Thymus (tissue), 11 donors: Measurements from ENCODE around the gene KPNA2. TPM values are rescaled to one million over a fixed set of nuclear protein-coding genes. Genes with fewer than 3 reads are reported as not detected.
A peak's percentile ranks its signal among the peaks of the same experiment; 100 is the strongest.
"Not testable (repeated sequence)": the region's sequence is repeated elsewhere in the genome, so short reads cannot be mapped to it uniquely, and the experiment has no call there.

Experiments
- DNase-seq, 9 donors: peaks; one replicate each; pipeline ENCODE4 v3.0.0-alpha.2; 2013; ENCODE audit warnings: low spot score in 9 of 9, low read depth in 6 of 9, missing footprints in 1 of 9
- H3K27ac ChIP-seq, 2 donors: one replicate each; pipeline ENCODE4 v1.5.1; 2013; ENCODE audit warnings: control low read depth in 1 of 2, low read depth in 1 of 2, low read length in 1 of 2, mild to moderate bottlenecking in 1 of 2, moderate library complexity in 1 of 2
- H3K27me3 ChIP-seq, 2 donors: one replicate each; pipeline ENCODE4 v1.5.1; 2013; ENCODE audit warnings: low read length in 1 of 2; ENCODE audit not compliant: control insufficient read depth in 2 of 2, insufficient read depth in 1 of 2
- H3K36me3 ChIP-seq, 2 donors: one replicate each; pipeline ENCODE4 v1.5.1; 2013; ENCODE audit warnings: low read length in 1 of 2, mild to moderate bottlenecking in 1 of 2, moderate library complexity in 1 of 2; ENCODE audit not compliant: control insufficient read depth in 2 of 2, insufficient read depth in 2 of 2
- H3K4me1 ChIP-seq, 2 donors: one replicate each; pipeline ENCODE4 v1.5.1; 2013; ENCODE audit warnings: low read length in 2 of 2; ENCODE audit not compliant: control insufficient read depth in 2 of 2, insufficient read depth in 2 of 2
- H3K4me3 ChIP-seq, 2 donors: one replicate each; pipeline ENCODE4 v1.5.1; 2013; ENCODE audit warnings: low read length in 2 of 2, control low read depth in 1 of 2, mild to moderate bottlenecking in 1 of 2
- H3K9me3 ChIP-seq, 2 donors: one replicate each; pipeline ENCODE4 v1.5.1; 2013; ENCODE audit warnings: low read length in 1 of 2, mild to moderate bottlenecking in 1 of 2; ENCODE audit not compliant: control insufficient read depth in 2 of 2, insufficient read depth in 1 of 2
- WGBS: extraction: QIAGEN DNeasy Blood & Tissue Kit; methylation state at CpG from one replicate; pipeline ENCODE4 v1.1.7; 2013; 5-methylcytosine and 5-hydroxymethylcytosine counted together
- polyA plus RNA-seq: library from polyadenylated mRNA; stranded (reverse); fragments of 200-250 nt; gene quantifications from one replicate; pipeline ENCODE4 v1.2.3, GENCODE V29; 2013
- total RNA-seq: library from RNA; stranded (reverse); fragments of 120-200 nt; gene quantifications from one replicate; pipeline ENCODE4 v1.2.4, GENCODE V29; 2013
- donor health status: healthy.

Gene KPNA2
- total and polyA plus RNA-seq, 2 donors = 29.9 to 111 TPM

GRCh38 chr17:68085771-68086381, 50.3 kb downstream of the KPNA2 start:
- peak in 1 of 9 donors; percentile 53 for DNase-seq
- Histone ChIP-seq H3K4me3 (no peak overlapping the region), H3K4me1 (peaks cover 15 to 42% of the 10 kb centered on the region in 2 donors), H3K27me3 (no peaks in the 10 kb centered on the region), H3K36me3 (no peaks in the 10 kb centered on the region), H3K9me3 (peaks cover 0 to under 1% of the 10 kb centered on the region in 2 donors), H3K27ac (peak overlapping the region in 1 of 2 donors; percentile 60)
- 25% methylated on average over 7 of the region's 7 CpGs for WGBS

DNA sequence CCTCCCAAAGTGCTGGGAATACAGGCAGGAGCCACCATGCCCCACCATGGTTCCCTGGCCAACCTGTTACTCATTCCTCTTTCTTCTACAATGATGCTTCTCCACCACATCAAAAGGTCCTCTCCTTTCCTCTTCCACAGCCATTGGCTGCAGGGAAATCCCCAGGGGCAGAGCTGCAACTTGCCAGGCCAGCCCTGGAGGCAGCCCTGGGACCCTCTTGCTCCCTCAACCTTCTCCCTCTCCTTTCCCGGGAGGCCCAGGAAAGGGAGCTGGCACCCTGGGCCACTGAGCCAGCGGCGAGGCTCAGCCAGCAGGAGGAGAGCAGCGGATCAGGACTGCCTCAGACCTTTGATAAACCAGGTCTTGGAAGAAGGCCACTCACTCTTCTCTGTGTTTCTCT, 51.1 kb downstream of the KPNA2 start:
- not testable (repeated sequence) for H3K36me3 ChIP-seq, H3K27me3 ChIP-seq, DNase-seq, H3K9me3 ChIP-seq, H3K4me3 ChIP-seq
- H3K4me1 ChIP-seq = peaks cover 15 to 42% of the 10 kb centered on the region in 2 donors
- WGBS = 43% methylated on average over 4 of the region's 4 CpGs
- peak overlapping the region in 1 of 2 donors; percentile 43 for H3K27ac ChIP-seq

- 2% methylated on average over 10 of the region's 11 CpGs for WGBS
- H3K27me3 ChIP-seq, H3K4me3 ChIP-seq, H3K36me3 ChIP-seq, H3K9me3 ChIP-seq: not testable (repeated sequence)
- H3K4me1 ChIP-seq = peaks cover 15 to 42% of the 10 kb centered on the region in 2 donors
- peak overlapping the region in 1 of 2 donors; percentile 11 for H3K27ac ChIP-seq
- peak in 2 of 9 donors; percentile 30 to 66 for DNase-seq
These were observed 51.6 kb downstream of the KPNA2 start for GRCh38 chr17:68087131-68087623.

DNA sequence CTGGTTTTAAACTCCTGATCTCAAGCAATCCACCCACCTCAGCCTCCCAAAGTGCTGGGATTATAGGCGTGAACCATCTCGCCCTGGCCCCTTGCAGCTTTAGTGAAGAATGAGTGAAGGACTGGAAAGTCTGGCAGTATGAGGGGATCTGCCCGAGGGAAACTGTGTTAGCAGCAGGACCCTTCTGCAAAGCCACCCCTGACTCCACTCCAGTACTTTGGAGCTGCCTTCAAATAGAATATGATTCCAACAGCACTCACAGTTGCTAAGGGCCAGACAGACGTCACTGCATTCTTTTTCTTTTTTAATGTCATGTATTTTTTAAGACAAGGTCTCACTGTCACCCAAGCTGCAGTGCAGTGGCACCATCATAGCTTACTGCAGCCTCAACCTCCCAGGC, 52.3 kb downstream of the KPNA2 start:
- Histone ChIP-seq H3K36me3 (no peaks in the 10 kb centered on the region), H3K27ac (no peak overlapping the region), H3K9me3 (no peaks in the 10 kb centered on the region), H3K27me3 (no peaks in the 10 kb centered on the region), H3K4me1 (peaks cover 15 to 42% of the 10 kb centered on the region in 2 donors), H3K4me3 (no peak overlapping the region)
- DNase-seq = no peak
- WGBS = 21% methylated on average over 4 of the region's 4 CpGs

DNA sequence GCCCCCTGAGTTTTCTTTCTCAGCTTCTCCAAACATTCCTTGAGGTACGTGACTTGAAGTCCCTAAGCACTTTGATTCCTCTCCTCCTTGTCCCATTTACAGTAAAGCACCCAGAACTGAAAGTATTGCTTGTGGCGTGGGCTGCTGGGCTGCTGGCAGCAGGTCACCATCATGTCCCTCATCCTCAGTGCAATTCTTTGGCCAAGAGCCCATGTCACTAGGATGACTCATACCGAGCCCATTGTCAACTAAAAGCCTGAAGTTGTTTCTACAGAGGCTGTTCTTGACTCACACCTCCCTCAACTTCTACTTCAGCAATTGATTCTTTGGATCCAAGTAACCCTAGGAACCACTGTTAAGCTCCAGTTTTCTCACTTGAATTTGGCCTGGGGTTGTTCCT, 54.3 kb downstream of the KPNA2 start:
- Histone ChIP-seq H3K4me3 (no peak overlapping the region), H3K27ac (peak overlapping the region in 1 of 2 donors; percentile 18), H3K36me3 (no peaks in the 10 kb centered on the region), H3K9me3 (no peaks in the 10 kb centered on the region), H3K4me1 (peaks cover 15 to 42% of the 10 kb centered on the region in 2 donors), H3K27me3 (no peaks in the 10 kb centered on the region)
- DNase-seq = no peak
- 91% methylated on average over 3 of the region's 3 CpGs for WGBS

GRCh38 chr17:68094481-68095078, 59.0 kb downstream of the KPNA2 start:
- DNase-seq = no peak
- Histone ChIP-seq H3K27me3 (no peaks in the 10 kb centered on the region), H3K27ac (no peak overlapping the region), H3K9me3 (no peaks in the 10 kb centered on the region), H3K4me3 (no peak overlapping the region), H3K4me1 (peaks cover 0 to 2% of the 10 kb centered on the region in 2 donors), H3K36me3 (no peaks in the 10 kb centered on the region)
- 97% methylated on average over 11 of the region's 11 CpGs for WGBS

DNA sequence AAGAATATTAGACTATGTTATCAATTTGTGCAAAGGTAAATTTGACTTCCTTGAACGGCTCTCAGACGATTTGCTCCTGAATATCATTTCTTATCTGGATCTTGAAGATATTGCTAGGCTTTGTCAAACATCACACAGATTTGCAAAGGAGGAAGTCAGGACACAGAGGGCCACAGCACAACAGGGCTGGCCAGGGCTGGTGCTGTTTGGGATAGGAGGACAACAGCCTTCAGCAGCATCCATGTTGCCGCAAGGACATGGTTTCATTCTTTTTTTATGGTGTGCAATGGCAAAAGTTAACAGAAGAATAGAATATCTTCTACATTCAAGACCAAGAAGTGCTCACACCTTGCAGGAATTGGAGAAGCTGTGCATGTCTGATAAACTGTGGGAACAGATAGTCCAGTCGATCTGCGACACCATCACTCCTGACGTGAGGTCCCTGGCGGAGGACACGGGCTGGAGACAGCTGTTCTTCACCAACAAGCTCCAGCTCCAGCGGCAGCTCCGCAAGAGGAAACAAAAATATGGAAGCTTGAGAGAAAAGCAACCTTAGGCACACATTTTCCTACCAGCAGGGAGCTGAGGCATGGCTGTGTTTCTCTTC, 59.8 kb downstream of the KPNA2 start:
- no peak for DNase-seq
- Histone ChIP-seq H3K27ac (no peak overlapping the region), H3K36me3 (no peaks in the 10 kb centered on the region), H3K27me3 (no peaks in the 10 kb centered on the region), H3K9me3 (no peaks in the 10 kb centered on the region), H3K4me1 (no peaks in the 10 kb centered on the region), H3K4me3 (no peak overlapping the region)
- 97% methylated on average over 10 of the region's 10 CpGs for WGBS

GRCh38 chr17:68096111-68096510, 60.6 kb downstream of the KPNA2 start:
- Histone ChIP-seq H3K27me3 (peaks cover 3 to 6% of the 10 kb centered on the region in 2 donors), H3K27ac (no peak overlapping the region), H3K9me3 (no peaks in the 10 kb centered on the region), H3K4me1 (no peaks in the 10 kb centered on the region), H3K36me3 (no peaks in the 10 kb centered on the region), H3K4me3 (no peak overlapping the region)
- WGBS = 98% methylated on average over 7 of the region's 7 CpGs
- DNase-seq = no peak
